HG02759 (cell line): Measurements from ENCODE around the gene PTPRN2.

Source experiments
- ATAC-seq: cut with Tn5 transposase; IDR thresholded peaks from one replicate; pipeline ENCODE4 v1.9.1; 2021; ENCODE audit warnings: mild to moderate bottlenecking, moderate library complexity; ENCODE audit not compliant: unreplicated experiment

The PTPRN2 gene

DNA sequence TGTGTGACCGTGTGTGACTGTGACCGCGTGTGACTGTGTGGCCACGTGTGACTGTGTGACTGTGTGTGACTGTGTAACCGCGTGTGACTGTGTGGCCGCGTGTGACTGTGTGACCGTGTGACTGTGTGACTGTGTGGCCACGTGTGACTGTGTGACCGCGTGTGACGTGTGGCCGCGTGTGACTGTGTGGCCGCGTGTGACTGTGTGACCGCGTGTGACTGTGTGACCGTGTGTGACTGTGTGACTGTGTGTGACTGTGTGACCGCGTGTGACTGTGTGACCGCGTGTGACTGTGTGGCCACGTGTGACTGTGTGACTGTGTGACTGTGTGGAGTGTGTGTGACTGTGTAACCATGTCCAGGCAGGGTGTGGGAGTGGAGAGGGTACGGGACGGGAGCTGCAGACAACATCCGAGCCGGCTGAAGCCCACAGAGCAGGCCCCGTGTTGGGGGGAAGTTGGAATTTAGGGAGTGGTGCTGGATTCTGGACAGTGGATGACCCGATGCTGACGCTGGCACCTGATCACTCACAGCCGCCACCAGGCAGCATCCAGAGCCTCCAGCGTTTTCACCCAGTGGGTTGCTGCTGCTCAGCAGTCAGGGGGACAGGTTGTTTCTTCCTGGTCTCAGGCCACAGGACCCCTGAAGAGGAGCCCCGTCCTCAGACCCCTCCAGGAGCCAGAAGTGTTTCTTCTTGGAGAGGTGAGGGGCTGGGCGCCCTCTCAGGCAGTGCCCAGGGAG is 747.3 kb downstream of the PTPRN2 start:
- ATAC-seq: no peak

DNA sequence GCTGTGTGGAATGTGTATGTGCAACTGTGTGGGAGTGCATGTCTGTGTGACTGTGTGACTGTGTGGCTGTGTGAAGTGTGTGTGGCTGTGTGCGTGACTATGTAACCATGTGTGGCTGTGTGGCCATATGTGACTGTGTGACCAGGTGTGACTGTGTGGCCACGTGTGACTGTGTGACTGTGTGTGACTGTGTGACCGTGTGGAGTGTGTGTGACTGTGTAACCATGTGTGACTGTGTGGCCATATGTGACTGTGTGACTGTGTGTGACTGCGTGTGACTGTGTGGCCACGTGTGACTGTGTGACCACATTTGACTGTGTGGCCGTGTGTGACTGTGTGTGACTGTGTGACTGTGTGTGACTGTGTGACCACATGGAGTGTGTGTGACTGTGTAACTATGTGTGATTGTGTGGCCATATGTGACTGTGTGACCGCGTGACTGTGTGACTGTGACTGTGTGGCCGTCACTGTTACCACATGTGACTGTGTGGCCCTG is 747.9 kb downstream of the PTPRN2 start:
- no peak for ATAC-seq

- no peak for ATAC-seq
Observed at GRCh38 chr7:157839226-157839625, 748.4 kb downstream of the PTPRN2 start.

- no peak for ATAC-seq
Observed at GRCh38 chr7:157837561-157837960, 750.1 kb downstream of the PTPRN2 start.

GRCh38 chr7:157837047-157837446 is 750.6 kb downstream of the PTPRN2 start:
- ATAC-seq: no peak

DNA sequence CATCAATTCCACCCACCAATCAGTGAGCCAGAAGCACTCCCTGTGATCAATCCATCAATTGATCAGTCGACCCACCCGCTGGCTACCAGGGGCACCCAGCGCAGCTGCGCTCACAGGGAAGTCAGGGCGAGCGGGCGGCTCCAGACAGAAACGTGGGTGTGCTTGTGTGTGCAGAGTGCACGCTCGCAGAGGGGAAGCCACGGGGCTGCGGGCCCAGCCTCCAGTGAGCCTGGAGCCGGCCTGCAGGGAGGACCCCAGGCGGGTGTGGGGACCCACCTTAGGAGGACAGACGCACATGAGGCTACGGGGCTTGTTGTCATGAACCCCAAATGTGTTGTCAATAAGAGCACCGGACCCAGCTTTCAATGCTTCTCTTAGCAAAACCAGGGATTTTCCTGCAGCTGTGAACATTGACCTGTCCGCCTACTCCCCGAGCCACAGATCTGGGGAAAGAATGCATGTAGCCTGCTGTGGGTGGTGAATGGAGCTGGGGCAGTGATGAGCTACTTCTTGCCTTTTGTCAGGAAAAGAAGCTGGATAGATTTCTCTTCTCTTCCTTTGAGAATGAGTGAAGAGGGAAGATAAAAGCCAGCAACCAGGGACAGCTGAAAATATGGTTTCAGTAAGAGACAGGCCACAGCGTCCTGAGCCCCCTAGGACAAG is 753.0 kb downstream of the PTPRN2 start:
- ATAC-seq: no peak

DNA sequence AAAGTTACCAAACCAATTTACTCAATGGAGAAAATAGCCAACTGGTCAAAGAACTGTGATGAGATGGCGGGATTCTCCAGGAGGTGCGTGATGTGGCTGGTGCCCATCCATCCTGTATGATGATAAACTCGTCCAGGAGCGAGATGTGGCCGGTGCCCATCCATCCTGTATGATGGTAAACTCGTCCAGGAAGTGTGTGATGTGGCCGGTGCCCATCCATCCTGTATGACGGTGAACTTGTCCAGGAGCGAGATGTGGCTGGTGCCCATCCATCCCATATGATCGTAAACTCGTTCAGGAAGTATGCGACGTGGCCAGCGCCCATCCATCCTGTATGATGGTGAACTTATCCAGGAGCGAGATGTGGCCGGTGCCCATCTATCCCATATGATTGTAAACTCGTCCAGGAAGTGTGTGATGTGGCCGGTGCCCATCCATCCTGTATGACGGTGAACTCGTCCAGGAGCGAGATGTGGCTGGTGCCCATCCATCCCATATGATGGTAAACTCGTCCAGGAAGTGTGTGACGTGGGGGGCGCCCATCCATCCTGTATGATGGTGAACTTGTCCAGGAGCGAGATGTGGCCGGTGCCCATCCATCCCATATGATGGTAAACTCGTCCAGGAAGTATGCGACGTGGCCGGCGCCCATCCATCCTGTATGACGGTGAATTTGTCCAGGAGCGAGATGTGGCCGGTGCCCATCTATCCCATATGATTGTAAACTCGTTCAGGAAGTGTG is 754.6 kb downstream of the PTPRN2 start:
- ATAC-seq: no peak

DNA sequence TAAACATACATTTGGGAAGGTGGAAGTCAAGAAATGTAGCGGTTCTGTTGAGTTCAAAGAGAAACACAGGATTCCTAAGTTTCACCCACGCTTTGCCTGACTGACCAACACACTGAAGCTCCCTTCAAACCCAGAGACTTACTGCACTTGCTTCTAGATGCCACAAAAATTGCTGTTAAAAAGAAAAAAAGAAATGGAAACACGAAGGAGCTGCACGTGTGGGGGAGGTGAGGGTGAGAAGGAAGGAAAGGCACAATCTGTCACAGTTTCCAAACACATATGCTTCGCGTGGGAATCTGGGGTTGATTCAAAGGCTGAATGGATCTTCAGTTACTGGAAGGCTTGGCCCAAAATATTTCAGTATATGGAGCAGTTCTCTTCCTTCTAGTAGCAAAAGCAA is 755.2 kb downstream of the PTPRN2 start:
- ATAC-seq: no peak

- no peak for ATAC-seq
Observed at GRCh38 chr7:157832006-157832405, 755.6 kb downstream of the PTPRN2 start.

DNA sequence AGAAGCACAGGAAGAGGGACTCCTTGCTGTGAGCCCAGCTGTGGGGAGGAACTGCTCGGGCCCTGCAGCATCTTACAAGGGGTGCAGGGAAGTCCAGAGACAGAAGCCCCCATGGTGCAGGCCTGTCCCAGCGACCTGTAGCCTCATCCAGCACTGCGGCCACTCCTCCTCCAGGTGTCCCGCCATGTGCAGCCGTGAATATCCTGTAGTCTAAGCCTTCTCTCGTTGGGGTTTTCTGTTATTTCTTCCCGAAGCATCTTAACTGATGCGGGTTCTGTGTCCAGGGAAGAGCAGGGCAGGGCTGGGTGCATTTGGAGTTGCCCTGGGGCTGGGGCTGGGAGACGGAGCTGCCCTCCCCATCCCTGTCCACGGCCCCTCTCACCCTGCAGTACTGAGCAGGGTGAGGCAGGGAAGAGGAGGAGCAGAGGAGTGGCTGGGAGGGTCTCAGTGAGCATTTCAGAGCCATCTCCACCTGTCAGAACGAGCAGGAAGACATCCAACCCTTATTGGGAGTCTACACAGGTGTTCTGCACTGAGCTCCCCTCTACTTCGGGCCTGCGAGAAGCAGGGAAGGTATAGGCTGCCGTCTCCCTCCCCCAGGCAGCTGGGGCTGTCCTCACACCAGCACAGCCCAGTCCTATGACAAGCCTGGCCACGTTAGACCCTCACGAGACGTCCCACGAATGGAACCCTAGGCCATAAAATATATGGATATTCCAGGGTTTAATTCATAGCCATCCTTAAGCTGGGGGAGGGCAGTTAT is 756.3 kb downstream of the PTPRN2 start:
- no peak for ATAC-seq

GRCh38 chr7:157830331-157830730 is 757.3 kb downstream of the PTPRN2 start:
- ATAC-seq: no peak

GRCh38 chr7:157829491-157829890 is 758.1 kb downstream of the PTPRN2 start:
- ATAC-seq: no peak

GRCh38 chr7:157828881-157829280 is 758.7 kb downstream of the PTPRN2 start:
- no peak for ATAC-seq

GRCh38 chr7:157828190-157828589 is 759.4 kb downstream of the PTPRN2 start:
- no peak for ATAC-seq

DNA sequence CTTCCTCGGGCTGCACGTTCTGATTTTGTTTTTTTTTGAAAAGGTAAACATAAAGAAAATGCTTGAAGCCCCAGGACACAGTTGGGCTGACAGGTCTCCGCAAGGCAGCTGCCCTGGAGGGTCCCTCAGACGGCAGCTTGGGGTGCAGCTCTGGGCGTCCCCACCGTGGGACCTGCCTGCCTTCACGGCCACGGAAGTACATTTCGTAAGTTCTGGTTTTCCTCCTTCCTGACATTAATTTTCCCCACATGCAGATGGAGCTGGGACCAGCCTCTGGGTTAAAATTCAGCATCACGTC is 759.8 kb downstream of the PTPRN2 start:
- ATAC-seq: no peak

DNA sequence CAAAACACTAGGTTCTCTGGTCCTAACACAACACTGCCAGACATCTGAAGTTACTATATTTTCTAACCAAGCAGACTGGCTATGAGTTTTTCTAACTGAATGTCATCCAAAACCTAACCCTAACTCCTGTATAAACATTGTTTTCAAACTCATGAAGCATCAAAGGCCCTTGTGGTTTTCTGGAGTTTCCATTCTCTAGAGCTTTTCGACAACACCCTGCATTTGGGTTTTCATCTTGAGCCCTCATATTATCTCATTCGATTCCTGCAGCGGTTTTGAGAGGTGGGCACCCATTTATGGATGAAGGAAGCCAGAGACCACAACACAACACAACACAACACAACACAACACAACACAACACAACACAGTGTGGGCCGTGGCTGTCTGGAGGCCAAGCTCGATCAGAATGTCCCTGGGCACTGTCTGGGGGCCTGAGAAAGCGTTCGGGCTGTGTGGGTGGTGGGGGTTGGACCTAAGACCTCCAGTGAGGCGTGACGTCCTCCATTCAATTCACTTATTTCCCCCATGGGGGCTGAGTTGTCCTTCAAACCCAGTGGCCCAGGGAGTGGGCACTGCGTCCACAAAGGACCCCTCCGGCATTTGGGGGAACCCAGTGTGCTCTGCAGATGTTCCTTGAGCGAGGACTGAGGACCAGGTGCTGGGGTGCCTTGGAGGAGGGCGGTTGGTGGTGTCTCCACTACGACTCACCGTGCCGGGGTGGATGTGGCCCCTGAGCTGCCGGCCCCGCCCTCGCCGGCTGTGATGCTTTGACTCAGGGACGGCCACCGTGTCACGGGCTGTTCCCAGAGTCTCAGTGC is 760.4 kb downstream of the PTPRN2 start:
- ATAC-seq: no peak

GRCh38 chr7:157826566-157826965 is 761.1 kb downstream of the PTPRN2 start:
- no peak for ATAC-seq

- ATAC-seq: no peak
Observed at GRCh38 chr7:157825325-157825724, 762.3 kb downstream of the PTPRN2 start.

GRCh38 chr7:157824819-157825121 is 762.9 kb downstream of the PTPRN2 start:
- ATAC-seq: no peak

DNA sequence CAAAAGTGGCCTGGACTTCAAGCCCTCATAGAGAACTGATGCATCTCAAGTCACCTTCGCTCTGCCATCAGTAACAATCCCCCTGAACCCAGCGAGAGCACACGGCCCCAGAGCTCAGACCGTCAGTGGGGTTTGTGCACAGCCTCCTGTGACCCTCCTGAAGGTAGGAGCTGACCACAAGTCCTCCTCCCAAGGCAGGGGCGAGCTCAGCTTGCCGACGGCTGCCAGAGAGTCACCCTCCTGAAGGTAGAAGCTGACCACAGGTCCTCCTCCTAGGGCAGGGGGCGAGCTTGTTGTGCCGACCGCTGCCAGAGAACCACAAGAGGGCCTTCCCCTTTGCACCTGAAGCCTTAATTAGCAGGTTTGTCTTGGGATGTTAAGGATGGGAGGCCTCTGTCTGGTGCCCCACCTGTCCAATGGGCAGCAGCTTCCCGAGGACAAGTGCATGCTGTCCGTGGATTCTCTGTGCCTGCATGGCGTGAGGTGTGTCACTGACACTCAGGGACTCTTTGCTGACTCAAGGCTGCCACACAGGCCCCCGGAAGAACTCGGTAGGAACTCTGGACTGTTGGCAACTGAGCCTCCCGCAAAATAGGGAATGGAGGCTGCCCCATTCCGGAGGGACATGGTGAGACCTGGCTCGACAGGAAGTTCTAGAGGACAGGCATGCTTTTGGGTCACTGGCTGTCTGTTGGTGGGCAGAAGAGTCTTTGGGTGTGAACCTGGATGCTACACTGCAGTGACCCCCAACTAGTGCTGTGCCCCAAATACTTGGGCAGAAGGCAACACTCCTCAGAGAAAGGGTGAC is 763.4 kb downstream of the PTPRN2 start:
- ATAC-seq: no peak
